ENCODE measurements around the gene RWDD1.

Gene RWDD1

GRCh38 chr6:116615937-116616736 is 44.8 kb downstream of the RWDD1 start, which contains the start of gene RSPH4A:
RSPH4A (plus strand) TSS chr6:116616479; CDS start chr6:116616624, 145 bp downstream.
- peak in 4 of 5 experiments; percentile 35 to 81 (median 44) for DNase-seq

GRCh38 chr6:116616737-116617053 is 45.4 kb downstream of the RWDD1 start:
- no peak for DNase-seq

- no peak for DNase-seq
Observed at GRCh38 chr6:116624036-116624805, 52.9 kb downstream of the RWDD1 start.

GRCh38 chr6:116625872-116626271 is 54.6 kb downstream of the RWDD1 start:
- DNase-seq, result no peak

- no peak for DNase-seq
Observed at GRCh38 chr6:116629563-116629981, 58.3 kb downstream of the RWDD1 start.

GRCh38 chr6:116631379-116631990 is 60.2 kb downstream of the RWDD1 start:
- no peak for DNase-seq

- DNase-seq, result peak in 1 of 5 experiments; percentile 16
Observed at GRCh38 chr6:116633685-116634084, 62.4 kb downstream of the RWDD1 start.

Data from T-helper 2 cell (primary cell).